Measurements from ENCODE around the gene ROR2.

The ROR2 gene

GRCh38 chr9:91712811-91713210 is 237.2 kb downstream of the ROR2 start:
- no peak for DNase-seq

- DNase-seq, result no peak
Observed at GRCh38 chr9:91711755-91712601, 238.1 kb downstream of the ROR2 start.

GRCh38 chr9:91710158-91710557 is 239.9 kb downstream of the ROR2 start:
- no peak for DNase-seq

GRCh38 chr9:91705386-91705785 is 244.6 kb downstream of the ROR2 start:
- DNase-seq, result no peak

GRCh38 chr9:91700475-91700874 is 249.6 kb downstream of the ROR2 start:
- DNase-seq, result no peak

- no peak for DNase-seq
Observed at GRCh38 chr9:91698266-91698665, 251.8 kb downstream of the ROR2 start.

GRCh38 chr9:91697201-91697600 is 252.8 kb downstream of the ROR2 start:
- no peak for DNase-seq

GRCh38 chr9:91694081-91694870 is 255.8 kb downstream of the ROR2 start:
- DNase-seq, result no peak

GRCh38 chr9:91693226-91693625 is 256.8 kb downstream of the ROR2 start:
- DNase-seq, result no peak

GRCh38 chr9:91690540-91691249 is 259.3 kb downstream of the ROR2 start:
- no peak for DNase-seq

GRCh38 chr9:91689006-91689405 is 261.0 kb downstream of the ROR2 start:
- DNase-seq, result no peak

GRCh38 chr9:91683269-91683668 is 266.8 kb downstream of the ROR2 start:
- DNase-seq, result no peak

GRCh38 chr9:91682806-91683205 is 267.2 kb downstream of the ROR2 start:
- DNase-seq, result no peak

- DNase-seq, result no peak
Observed at GRCh38 chr9:91681461-91682305, 268.3 kb downstream of the ROR2 start.

GRCh38 chr9:91680998-91681397 is 269.0 kb downstream of the ROR2 start:
- no peak for DNase-seq

GRCh38 chr9:91680106-91680505 is 269.9 kb downstream of the ROR2 start:
- no peak for DNase-seq

GRCh38 chr9:91678807-91679580 is 271.0 kb downstream of the ROR2 start:
- no peak for DNase-seq

- no peak for DNase-seq
Observed at GRCh38 chr9:91677822-91678436, 272.1 kb downstream of the ROR2 start.

GRCh38 chr9:91677331-91677730 is 272.7 kb downstream of the ROR2 start:
- DNase-seq, result no peak

- DNase-seq, result no peak
Observed at GRCh38 chr9:91676046-91676445, 274.0 kb downstream of the ROR2 start.

GRCh38 chr9:91664663-91665062 is 285.4 kb downstream of the ROR2 start:
- DNase-seq, result no peak
